Kidney glomerular epithelial cell (primary cell): ENCODE measurements around the gene RPL13.
A peak's percentile ranks its signal among the peaks of the same experiment; 100 is the strongest.
"Not testable (repeated sequence)": the region's sequence is repeated elsewhere in the genome, so short reads cannot be mapped to it uniquely, and the experiment has no call there.

Experiments
- DNase-seq: peaks from one replicate; lab custom pipeline; 2025; lab: John Stamatoyannopoulos, UW

RPL13 gene

GRCh38 chr16:89563639-89564392 lies 3.3 kb downstream of the RPL13 start:
- DNase-seq = no peak

GRCh38 chr16:89564476-89565255 lies 4.2 kb downstream of the RPL13 start:
- no peak for DNase-seq

- no peak for DNase-seq
Observed at GRCh38 chr16:89565256-89565505, 4.7 kb downstream of the RPL13 start.

GRCh38 chr16:89565506-89566372 lies 5.3 kb downstream of the RPL13 start:
- peak; percentile 43 for DNase-seq

- DNase-seq = no peak
Observed at GRCh38 chr16:89567656-89568594, 7.4 kb downstream of the RPL13 start.

GRCh38 chr16:89569506-89570341 lies 9.2 kb downstream of the RPL13 start:
- no peak for DNase-seq

- DNase-seq = no peak
Observed at GRCh38 chr16:89570342-89570923, 10.0 kb downstream of the RPL13 start.

GRCh38 chr16:89570983-89571598 lies 10.6 kb downstream of the RPL13 start:
- not testable (repeated sequence) for DNase-seq

- no peak for DNase-seq
Observed at GRCh38 chr16:89571636-89572035, 11.2 kb downstream of the RPL13 start.

- DNase-seq = no peak
Observed at GRCh38 chr16:89572073-89572484, 11.6 kb downstream of the RPL13 start.

- DNase-seq = no peak
Observed at GRCh38 chr16:89572485-89573205, 12.2 kb downstream of the RPL13 start.

- no peak for DNase-seq
Observed at GRCh38 chr16:89573826-89574680, 13.6 kb downstream of the RPL13 start.

GRCh38 chr16:89574681-89575246 lies 14.3 kb downstream of the RPL13 start:
- DNase-seq = peak; percentile 20

- DNase-seq = no peak
Observed at GRCh38 chr16:89575247-89576152, 15.0 kb downstream of the RPL13 start, which contains the start of gene CPNE7. CPNE7 (plus strand) TSS chr16:89575758; CDS start chr16:89575898, 140 bp downstream.

- DNase-seq = no peak
Observed at GRCh38 chr16:89576153-89577054, 15.9 kb downstream of the RPL13 start.
